HG03196 (cell line): ENCODE data around the gene INSR.
"Not testable (repeated sequence)": the region's sequence is repeated elsewhere in the genome, so short reads cannot be mapped to it uniquely, and the experiment has no call there.

Experiments used
- ATAC-seq: cut with Tn5 transposase; IDR thresholded peaks from one replicate; pipeline ENCODE4 v1.9.1; 2021; ENCODE audit not compliant: unreplicated experiment

Gene INSR

DNA sequence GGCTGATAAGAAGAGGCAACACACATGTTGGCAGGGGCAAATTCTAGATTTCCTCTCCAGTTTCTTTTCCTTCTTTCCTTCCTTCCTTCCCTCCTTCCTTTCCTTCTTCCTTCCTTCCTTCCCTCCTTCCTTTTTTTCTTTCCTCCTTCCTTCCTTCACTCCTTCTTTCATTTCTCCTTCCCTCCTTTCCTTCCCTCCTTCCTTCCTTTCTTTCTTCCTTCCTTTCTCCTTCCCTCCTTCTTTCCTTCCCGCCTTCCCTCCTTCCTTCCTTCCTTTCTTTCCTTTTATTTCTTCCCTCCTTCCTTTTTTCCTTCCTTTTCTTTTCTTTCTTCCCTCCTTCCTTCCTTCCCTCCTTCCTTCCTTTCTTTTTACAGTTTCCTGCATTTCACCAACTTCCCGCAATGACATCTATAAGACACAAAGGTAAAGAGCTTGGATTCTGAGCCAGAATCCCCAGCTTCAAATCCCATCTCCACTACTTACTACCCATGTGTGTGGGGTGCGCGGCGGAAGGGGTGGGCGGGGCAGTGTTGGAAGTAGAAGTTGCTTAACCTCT is 35.3 kb downstream of the INSR start:
- no peak for ATAC-seq

DNA sequence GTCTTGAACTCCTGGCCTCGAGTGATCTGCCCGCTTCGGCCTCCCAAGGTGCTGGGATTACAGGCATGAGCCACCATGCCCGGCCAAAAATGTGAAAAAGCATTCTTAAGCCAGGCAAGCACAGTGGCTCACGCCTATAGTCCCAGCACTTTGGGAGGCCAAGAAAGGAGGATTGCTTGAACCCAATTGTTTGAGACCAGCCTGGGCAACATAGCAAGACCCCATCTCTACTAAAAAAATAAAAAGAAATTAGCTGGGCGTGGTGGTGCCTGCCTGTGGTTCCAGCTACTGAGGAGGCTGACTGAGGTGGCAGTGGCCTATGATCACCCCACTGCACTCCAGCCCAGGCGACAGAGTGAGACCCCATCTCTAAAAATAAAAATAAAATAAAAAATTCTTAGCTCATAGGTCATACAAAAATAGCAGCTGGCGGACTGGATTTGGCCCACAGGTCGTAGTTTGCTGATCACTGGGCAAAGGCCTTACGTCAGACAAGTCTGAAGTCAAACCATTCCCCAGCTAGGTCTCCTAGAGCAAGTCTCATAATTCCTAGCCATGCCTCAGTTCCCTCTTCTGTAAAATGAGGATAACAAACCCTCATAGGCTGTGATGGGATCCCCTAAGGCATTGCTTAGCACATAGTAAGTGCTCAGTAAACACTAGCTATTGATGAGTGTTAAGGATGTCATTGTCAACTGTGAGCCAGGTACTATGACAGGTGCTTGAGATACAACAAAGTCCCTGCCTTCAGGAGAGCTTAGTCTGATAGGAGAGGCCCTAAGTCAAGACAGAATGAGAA is 36.0 kb downstream of the INSR start:
- no peak for ATAC-seq

- no peak for ATAC-seq
Observed at GRCh38 chr19:7257148-7258040, 36.8 kb downstream of the INSR start.

- ATAC-seq = no peak
Observed at GRCh38 chr19:7255631-7256030, 38.6 kb downstream of the INSR start.

- ATAC-seq = no peak
Observed at GRCh38 chr19:7255119-7255518, 39.1 kb downstream of the INSR start.

DNA sequence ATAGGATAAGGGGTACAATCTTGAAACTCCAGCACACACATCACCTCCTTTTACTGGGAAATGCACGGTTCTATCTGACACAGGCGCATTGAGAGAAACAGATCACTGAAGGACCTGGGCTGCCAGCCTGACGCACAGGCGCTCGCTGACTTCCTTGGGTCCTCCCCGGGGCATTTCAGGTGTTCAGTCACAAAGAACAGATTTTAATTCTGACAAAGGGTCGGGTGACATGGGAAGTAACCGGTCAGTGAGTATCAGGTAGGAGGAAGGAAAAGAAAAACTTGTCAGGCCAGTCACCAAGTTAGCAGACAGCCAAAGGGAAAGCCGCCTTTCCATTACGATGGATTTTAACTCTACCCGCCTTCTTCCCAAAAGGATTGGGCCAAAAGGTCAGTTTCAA is 39.6 kb downstream of the INSR start:
- ATAC-seq = no peak

- ATAC-seq = no peak
Observed at GRCh38 chr19:7252364-7252763, 41.9 kb downstream of the INSR start.

GRCh38 chr19:7251494-7251893 is 42.7 kb downstream of the INSR start:
- ATAC-seq = no peak

GRCh38 chr19:7250951-7251350 is 43.3 kb downstream of the INSR start:
- ATAC-seq = no peak

- no peak for ATAC-seq
Observed at GRCh38 chr19:7250057-7250596, 44.1 kb downstream of the INSR start.

DNA sequence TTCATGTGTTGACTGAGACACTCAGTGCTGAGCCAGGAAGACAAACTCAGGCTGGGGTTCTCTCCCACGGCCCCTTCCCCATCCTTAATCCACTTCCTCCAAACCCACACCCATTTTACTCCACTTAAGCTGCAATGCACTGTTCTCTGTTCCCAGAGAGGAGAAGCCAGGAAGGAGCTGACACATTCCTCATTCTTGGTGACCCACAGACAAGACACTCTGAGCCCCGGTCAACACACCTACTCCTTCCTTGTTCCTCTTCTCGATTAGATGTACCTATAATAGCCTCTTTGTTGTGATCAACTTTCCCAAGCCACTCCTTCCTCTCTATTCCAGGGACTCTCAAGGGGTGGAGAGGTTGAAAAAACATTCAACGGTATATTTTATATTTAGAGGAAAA is 47.1 kb downstream of the INSR start:
- ATAC-seq = no peak

GRCh38 chr19:7246601-7247000 is 47.6 kb downstream of the INSR start:
- no peak for ATAC-seq

DNA sequence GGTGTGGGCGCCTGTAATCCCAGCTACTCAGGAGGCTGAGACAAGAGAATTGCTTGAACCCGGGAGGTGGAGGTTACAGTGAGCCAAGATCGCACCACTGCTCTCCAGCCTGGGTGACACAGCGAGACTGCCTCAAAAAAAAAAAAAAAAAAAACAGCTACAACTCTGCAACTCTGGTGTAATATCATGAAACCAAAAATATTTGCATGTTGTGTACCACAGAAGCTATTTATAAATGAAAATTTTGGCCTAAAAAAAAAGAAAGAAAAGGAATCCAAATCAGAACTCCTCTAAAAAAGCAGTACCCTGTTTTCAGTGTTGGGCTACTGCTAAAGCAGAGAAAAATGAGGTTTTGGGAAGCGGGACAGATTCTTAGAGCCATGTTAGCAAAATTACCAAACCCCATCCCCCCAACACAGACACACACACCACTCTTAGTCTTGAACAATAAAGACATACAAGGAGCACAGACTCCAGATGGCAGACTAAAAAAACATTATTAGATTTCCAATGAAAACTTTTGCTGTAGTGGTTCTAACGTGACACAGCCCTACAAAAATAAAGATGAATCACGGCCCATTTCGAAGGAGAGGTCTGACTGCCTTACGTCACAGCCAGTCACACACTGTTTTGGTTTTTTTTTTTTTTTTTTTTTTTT is 51.5 kb downstream of the INSR start:
- no peak for ATAC-seq

- ATAC-seq = no peak
Observed at GRCh38 chr19:7238051-7238450, 56.2 kb downstream of the INSR start.

GRCh38 chr19:7236153-7236552 is 58.1 kb downstream of the INSR start:
- no peak for ATAC-seq

DNA sequence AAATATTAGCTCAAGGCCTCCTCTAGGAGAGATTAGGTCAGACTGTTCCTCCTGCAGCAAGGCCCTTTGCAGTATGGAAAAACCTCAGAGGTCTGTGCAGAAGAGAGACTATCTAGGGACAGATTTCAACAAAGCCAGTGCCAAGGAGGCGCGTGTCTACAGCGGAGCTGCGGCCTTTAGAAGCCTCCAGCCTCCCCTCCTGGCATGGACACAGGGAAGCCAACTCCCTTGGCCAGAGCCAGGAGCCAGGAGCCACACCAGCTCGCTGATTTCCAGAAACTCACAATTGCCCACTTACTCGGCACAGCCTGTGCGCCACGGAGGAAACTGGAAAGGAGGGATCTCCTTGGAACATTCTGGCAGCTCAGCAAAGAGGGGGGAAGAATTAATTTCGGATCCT is 63.4 kb downstream of the INSR start:
- ATAC-seq = no peak

DNA sequence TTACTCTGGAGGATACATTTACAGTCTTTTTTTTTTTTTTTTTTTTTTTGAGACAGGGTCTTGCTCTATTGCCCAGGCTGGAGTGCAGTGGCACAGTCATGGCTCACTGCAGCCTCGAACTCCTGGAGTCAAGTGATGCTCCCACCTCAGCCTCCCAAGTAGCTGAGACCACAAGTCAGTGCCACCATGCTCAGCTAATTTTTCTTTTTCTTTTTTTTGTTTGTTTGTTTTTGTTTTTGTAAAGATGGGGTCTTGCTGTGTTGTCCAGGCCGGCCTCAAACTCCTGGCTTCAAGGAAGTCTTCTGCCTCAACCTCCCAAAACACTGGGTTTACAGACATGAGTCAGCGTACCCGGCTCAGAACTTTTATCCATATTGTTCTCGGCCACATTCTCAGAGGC is 64.5 kb downstream of the INSR start:
- no peak for ATAC-seq

GRCh38 chr19:7228935-7229541 is 65.2 kb downstream of the INSR start:
- no peak for ATAC-seq

- no peak for ATAC-seq
Observed at GRCh38 chr19:7227735-7228134, 66.5 kb downstream of the INSR start.

GRCh38 chr19:7227149-7227548 is 67.1 kb downstream of the INSR start:
- ATAC-seq = not testable (repeated sequence)

GRCh38 chr19:7226739-7227138 is 67.5 kb downstream of the INSR start:
- no peak for ATAC-seq
